Ectodermal cell (in vitro differentiated cells): ENCODE data around the gene CCDC69.

Experiments
- H3K27ac ChIP-seq: 2 replicates; pipeline ENCODE4 v1.7.0; 2013; ENCODE audit warnings: mild to moderate bottlenecking, low read depth, low read length; ENCODE audit not compliant: insufficient read depth, poor library complexity, severe bottlenecking
- H3K27me3 ChIP-seq: 2 replicates; pipeline ENCODE4 v1.7.0; 2013; ENCODE audit warnings: mild to moderate bottlenecking, low read length; ENCODE audit not compliant: insufficient read depth, control insufficient read depth, poor library complexity, severe bottlenecking
- H3K36me3 ChIP-seq: one replicate; pipeline ENCODE4 v1.7.0; 2013; ENCODE audit warnings: low read length; ENCODE audit not compliant: control insufficient read depth, insufficient read depth
- H3K4me1 ChIP-seq: one replicate; pipeline ENCODE4 v1.7.0; 2013; ENCODE audit warnings: low read length; ENCODE audit not compliant: control insufficient read depth, insufficient read depth
- H3K4me3 ChIP-seq: 2 replicates; pipeline ENCODE4 v1.7.0; 2013; ENCODE audit warnings: low read depth, low read length, control low read depth; ENCODE audit not compliant: insufficient read depth
- H3K9me3 ChIP-seq: 2 replicates; pipeline ENCODE4 v1.7.0; 2013; ENCODE audit warnings: mild to moderate bottlenecking, low read length, moderate library complexity; ENCODE audit not compliant: control insufficient read depth
- WGBS, 2 experiments: methylation state at CpG; one replicate each; pipeline ENCODE4 v1.1.7; 2013; ENCODE audit warnings: missing lambda C conversion rate in 2 of 2; 5-methylcytosine and 5-hydroxymethylcytosine counted together

CCDC69 gene

DNA sequence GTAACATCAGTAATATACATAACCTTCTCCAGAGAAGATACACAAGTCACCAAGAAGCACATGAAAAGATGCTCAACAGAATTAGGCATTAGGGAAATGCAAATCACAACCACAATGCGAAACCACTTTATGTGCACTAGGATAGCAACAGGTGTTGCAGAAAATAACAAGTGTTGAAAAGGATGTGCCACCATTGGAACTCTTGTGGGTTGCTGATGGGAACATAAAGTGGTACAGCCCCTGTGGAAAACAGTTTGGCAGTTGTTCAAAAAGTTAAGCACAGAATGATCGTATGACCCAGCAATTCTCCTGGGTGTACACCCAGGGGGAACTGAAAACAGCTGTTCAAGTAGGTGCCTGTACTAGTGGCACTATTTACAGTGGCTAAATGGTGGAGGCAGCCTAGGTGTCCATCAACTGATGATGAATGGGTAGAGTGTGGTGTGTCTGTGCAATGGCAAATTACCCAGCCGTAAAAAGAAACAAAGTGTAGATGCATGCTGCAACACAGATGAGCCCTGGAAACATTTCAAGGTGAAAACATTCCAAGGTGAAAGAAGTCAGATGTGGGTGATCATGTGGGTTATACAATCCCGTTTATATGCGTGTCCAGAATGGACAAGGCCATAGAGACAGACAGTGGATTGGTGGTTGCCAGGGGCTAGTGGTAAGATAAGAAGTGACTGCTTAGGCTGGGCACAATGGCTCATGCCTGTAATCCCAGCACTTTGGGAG, 27.2 kb downstream of the CCDC69 start:
- H3K36me3 ChIP-seq: no peaks in the 10 kb centered on the region
- H3K27ac ChIP-seq: no peak overlapping the region
- H3K9me3 ChIP-seq: no peaks in the 10 kb centered on the region
- WGBS, 2 experiments: 94 to 96% methylated on average over 5 of the region's 5 CpGs
- H3K27me3 ChIP-seq: no peaks in the 10 kb centered on the region
- no peak overlapping the region for H3K4me3 ChIP-seq
- H3K4me1 ChIP-seq: no peaks in the 10 kb centered on the region

DNA sequence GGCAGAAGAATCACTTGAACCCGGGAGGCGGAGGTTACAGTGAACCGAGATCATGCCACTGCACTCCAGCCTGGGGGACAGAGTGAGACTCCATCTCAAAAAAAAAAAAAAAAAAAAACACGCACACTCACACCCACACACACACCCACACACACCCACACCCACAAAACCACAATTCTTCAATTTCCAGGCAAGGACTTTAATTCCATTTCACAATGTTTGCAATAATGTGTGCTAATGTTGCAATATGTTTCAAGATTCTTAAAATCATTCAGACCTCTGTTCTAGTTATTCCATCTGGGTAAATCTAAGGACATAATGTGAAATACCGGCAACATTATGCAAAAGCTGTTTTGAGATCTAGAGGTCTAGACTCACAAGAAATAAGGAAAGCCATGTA, 28.3 kb downstream of the CCDC69 start:
- Histone ChIP-seq H3K27me3 (no peaks in the 10 kb centered on the region), H3K36me3 (no peaks in the 10 kb centered on the region), H3K4me3 (no peak overlapping the region), H3K9me3 (no peaks in the 10 kb centered on the region), H3K4me1 (no peaks in the 10 kb centered on the region), H3K27ac (no peak overlapping the region)
- 88 to 98% methylated on average over 4 of the region's 5 CpGs for WGBS, 2 experiments

- H3K9me3 ChIP-seq: no peaks in the 10 kb centered on the region
- H3K27ac ChIP-seq: no peak overlapping the region
- no peaks in the 10 kb centered on the region for H3K4me1 ChIP-seq
- H3K36me3 ChIP-seq: no peaks in the 10 kb centered on the region
- no peaks in the 10 kb centered on the region for H3K27me3 ChIP-seq
- H3K4me3 ChIP-seq: no peak overlapping the region
These were observed 31.3 kb downstream of the CCDC69 start for GRCh38 chr5:151192626-151193025.

DNA sequence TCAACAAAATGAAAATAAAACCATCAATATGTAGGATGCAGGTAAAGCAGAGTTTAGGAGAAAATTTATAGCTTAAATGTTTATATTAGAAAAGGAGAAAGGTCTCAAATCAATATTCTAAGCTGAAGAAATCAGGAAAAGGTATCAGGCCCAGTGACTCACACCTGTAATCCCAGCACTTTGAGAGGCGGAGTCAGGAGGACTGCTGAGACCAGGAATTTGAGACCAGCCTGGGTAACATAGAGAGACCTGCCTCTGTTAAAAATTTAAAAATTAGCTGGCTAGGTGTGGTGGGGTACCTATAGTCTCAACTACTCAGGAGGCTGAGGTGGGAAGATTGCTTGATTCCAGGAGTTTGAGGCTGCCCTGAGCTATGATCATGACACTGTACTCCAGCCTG, 32.2 kb downstream of the CCDC69 start:
- no peaks in the 10 kb centered on the region for H3K36me3 ChIP-seq
- no peak overlapping the region for H3K4me3 ChIP-seq
- no peak overlapping the region for H3K27ac ChIP-seq
- no peaks in the 10 kb centered on the region for H3K27me3 ChIP-seq
- no peaks in the 10 kb centered on the region for H3K4me1 ChIP-seq
- WGBS, 2 experiments: 83 to 96% methylated on average over 1 of the region's 1 CpG
- no peaks in the 10 kb centered on the region for H3K9me3 ChIP-seq

DNA sequence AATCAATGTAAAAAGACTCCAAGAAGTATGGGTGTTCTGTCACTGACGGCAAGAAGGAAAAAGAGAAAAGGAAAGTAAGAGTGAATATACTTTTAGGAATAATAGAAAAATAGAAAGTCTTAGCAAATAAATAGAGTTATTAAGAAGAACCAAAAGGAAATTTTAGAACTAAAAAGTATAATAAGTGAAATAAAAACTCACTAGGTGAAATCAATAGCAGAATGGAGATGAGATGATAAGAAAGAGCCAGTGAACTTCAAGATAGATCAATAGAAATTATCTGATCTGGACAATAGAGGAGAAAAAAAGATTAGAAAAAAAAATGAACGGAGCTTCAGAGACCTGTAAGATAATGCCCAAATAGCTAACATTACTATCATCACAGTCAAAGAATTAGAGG, 34.7 kb downstream of the CCDC69 start:
- H3K4me3 ChIP-seq: no peak overlapping the region
- no peaks in the 10 kb centered on the region for H3K4me1 ChIP-seq
- H3K36me3 ChIP-seq: no peaks in the 10 kb centered on the region
- 78 to 100% methylated on average over 1 to 2 of the region's 2 CpGs for WGBS, 2 experiments
- no peak overlapping the region for H3K27ac ChIP-seq
- H3K9me3 ChIP-seq: no peaks in the 10 kb centered on the region
- no peaks in the 10 kb centered on the region for H3K27me3 ChIP-seq

DNA sequence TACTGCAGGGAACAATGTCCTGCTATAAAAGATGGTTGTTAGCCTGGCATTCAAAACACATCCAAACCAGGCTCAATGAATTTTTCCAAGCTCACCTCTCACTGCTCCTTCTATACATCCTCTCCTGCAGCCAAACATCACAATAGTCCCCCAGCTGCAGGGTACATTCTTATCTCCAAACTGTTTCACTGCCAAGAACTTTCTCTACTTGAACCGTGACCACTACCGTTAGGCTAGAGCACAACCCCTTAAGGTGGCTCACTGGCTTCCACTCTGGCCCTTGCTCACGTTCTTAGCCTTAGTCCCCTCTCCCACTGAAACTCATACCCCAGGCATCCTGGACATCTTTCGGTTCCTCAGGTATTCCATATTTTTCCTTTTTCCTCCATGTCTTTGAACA, 37.4 kb downstream of the CCDC69 start:
- no peaks in the 10 kb centered on the region for H3K4me1 ChIP-seq
- H3K27ac ChIP-seq: no peak overlapping the region
- no peaks in the 10 kb centered on the region for H3K36me3 ChIP-seq
- no peak overlapping the region for H3K4me3 ChIP-seq
- 90% methylated on average over 4 of the region's 4 CpGs for WGBS, 2 experiments
- no peaks in the 10 kb centered on the region for H3K9me3 ChIP-seq
- no peaks in the 10 kb centered on the region for H3K27me3 ChIP-seq

DNA sequence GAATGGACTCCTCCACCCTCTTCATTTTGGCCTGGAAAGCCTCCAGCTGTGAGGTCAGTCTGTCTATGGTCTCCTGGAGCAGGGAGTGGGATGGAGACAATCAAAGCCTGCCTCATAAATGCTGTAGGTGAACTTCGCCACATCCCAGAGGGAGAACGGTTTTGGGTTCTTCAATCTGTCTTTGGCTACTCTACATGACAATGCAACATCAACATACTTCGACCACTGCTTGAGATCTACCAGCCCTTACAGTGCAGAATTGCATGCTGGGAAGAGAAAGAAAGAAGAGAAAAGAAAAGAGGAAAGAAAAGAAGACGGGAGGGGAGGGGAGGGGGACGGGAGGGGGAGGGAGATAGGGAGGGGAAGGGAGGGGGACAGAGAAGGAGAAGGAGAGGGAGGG, 37.8 kb downstream of the CCDC69 start:
- no peaks in the 10 kb centered on the region for H3K9me3 ChIP-seq
- H3K4me1 ChIP-seq: no peaks in the 10 kb centered on the region
- H3K27ac ChIP-seq: no peak overlapping the region
- 30 to 36% methylated on average over 4 of the region's 5 CpGs for WGBS, 2 experiments
- H3K4me3 ChIP-seq: no peak overlapping the region
- no peaks in the 10 kb centered on the region for H3K36me3 ChIP-seq
- H3K27me3 ChIP-seq: no peaks in the 10 kb centered on the region

GRCh38 chr5:151184316-151185042, 39.4 kb downstream of the CCDC69 start:
- H3K36me3 ChIP-seq: no peaks in the 10 kb centered on the region
- H3K27me3 ChIP-seq: no peaks in the 10 kb centered on the region
- H3K4me1 ChIP-seq: no peaks in the 10 kb centered on the region
- H3K9me3 ChIP-seq: no peaks in the 10 kb centered on the region
- WGBS, 2 experiments: 89 to 91% methylated on average over 8 to 10 of the region's 10 CpGs
- H3K27ac ChIP-seq: no peak overlapping the region
- H3K4me3 ChIP-seq: no peak overlapping the region

GRCh38 chr5:151183456-151184245, 40.2 kb downstream of the CCDC69 start:
- 72 to 75% methylated on average over 7 of the region's 7 CpGs for WGBS, 2 experiments
- H3K4me3 ChIP-seq: no peak overlapping the region
- H3K27me3 ChIP-seq: no peaks in the 10 kb centered on the region
- H3K4me1 ChIP-seq: no peaks in the 10 kb centered on the region
- no peaks in the 10 kb centered on the region for H3K9me3 ChIP-seq
- H3K36me3 ChIP-seq: no peaks in the 10 kb centered on the region
- H3K27ac ChIP-seq: no peak overlapping the region

DNA sequence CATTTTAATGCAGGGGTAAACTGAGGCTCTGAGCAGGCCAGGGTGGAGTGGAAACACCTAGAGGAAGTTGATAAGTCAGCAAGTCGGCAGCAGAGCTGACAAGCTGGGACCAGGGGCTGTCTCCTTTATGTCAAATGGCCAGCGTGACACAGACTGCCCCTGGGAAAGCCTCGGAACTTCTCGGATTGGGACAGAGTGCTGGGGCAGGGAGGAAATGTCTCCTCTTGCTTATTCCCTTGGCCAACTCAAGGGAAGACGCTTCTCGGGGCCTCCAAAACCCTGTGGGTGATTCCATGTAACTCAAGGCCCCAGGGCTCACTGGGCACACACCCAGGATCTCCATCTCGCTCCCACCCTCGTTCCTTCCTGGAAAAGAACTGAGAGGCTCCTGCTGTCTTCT, 40.9 kb downstream of the CCDC69 start:
- no peaks in the 10 kb centered on the region for H3K4me1 ChIP-seq
- no peaks in the 10 kb centered on the region for H3K36me3 ChIP-seq
- 93 to 97% methylated on average over 8 of the region's 8 CpGs for WGBS, 2 experiments

More for the DNA sequence above, 40.9 kb downstream of the CCDC69 start:
- Histone ChIP-seq H3K9me3 (no peaks in the 10 kb centered on the region), H3K27me3 (no peaks in the 10 kb centered on the region), H3K27ac (no peak overlapping the region), H3K4me3 (no peak overlapping the region)
